ENCODE data around the gene GLRA3. TPM values are rescaled to one million over a fixed set of nuclear protein-coding genes. Genes with fewer than 3 reads are reported as not detected.

The GLRA3 gene
- total and polyA plus RNA-seq, 2 of the 8 experiments (the other 6 are each of a cell fraction or from before 2014, with no cell fraction given), result 0.02 TPM; not detected in 1

GRCh38 chr4:174646326-174646725 lies 182.7 kb downstream of the GLRA3 start:
- no peak overlapping the region for H3K4me2 ChIP-seq (ENCODE audit: insufficient read depth in 1 of 2, low read depth in 2 of 2, low read length in 2 of 2)
- WGBS, 2 experiments (ENCODE audit: extremely low coverage in 1 of 2, insufficient coverage in 1 of 2, insufficient read length in 1 of 2, insufficient replicate concordance in 2 of 2, low coverage in 1 of 2, low lambda C conversion rate in 2 of 2, missing lambda C conversion rate in 1 of 2), result 82% methylated on average over 1 of the region's 1 CpG; no CpG with 5 or more reads in 1 of the 2 experiments

More at GRCh38 chr4:174646326-174646725, 182.7 kb downstream of the GLRA3 start:
- H3K9ac ChIP-seq (replicated peaks in 1 of 4; ENCODE audit: extremely low read depth in 1 of 4, low read depth in 3 of 4, low read length in 3 of 4), result no peak overlapping the region
- POLR2A ChIA-PET (ENCODE audit: partially characterized antibody), result interaction anchor here (1.5 kb wide), 1 partner anchor 11 kb away, joined by 3 read pairs; no protein-coding TSS in a partner anchor
- no peaks in the 10 kb centered on the region for H3K4me1 ChIP-seq (replicated peaks in 1 of 4; ENCODE audit: control insufficient read depth in 3 of 4, insufficient read depth in 4 of 4, low read length in 3 of 4)
- no peak overlapping the region for H2AK5ac ChIP-seq (ENCODE audit: low read depth, low read length)
- H3K18ac ChIP-seq (ENCODE audit: extremely low read depth, low read length), result no peak overlapping the region
- H3K56ac ChIP-seq (replicated peaks; ENCODE audit: insufficient read length, low read depth, low read length), result no peak overlapping the region
- H3K23me2 ChIP-seq (ENCODE audit: low read depth, low read length), result no peaks in the 10 kb centered on the region
- no peak overlapping the region for H4K5ac ChIP-seq (ENCODE audit: insufficient read length, low read depth, low read length)
- H3K27ac ChIP-seq (ENCODE audit: low read depth, low read length), result no peak overlapping the region; the same call in 1 of the 2 replicates
- H2AFZ ChIP-seq (ENCODE audit: low read length), result no peak overlapping the region
- H3K36me3 ChIP-seq (ENCODE audit: control insufficient read depth in 2 of 4, insufficient read depth in 4 of 4, low read length in 3 of 4), result no peaks in the 10 kb centered on the region
- FAIRE-seq (no peak), DNase-seq (ENCODE audit: low read depth in 1 of 2, low spot score in 2 of 2) (no peak)
- H3K27me3 ChIP-seq (replicated peaks in 1 of 4; ENCODE audit: control insufficient read depth in 3 of 4, extremely low read depth in 1 of 4, insufficient read depth in 3 of 4, low read length in 3 of 4), result no peaks in the 10 kb centered on the region
- no peaks in the 10 kb centered on the region for H4K20me1 ChIP-seq (replicated peaks in 1 of 2; ENCODE audit: control insufficient read depth in 1 of 2, insufficient read depth in 2 of 2, low read length in 2 of 2)
- H3K23ac ChIP-seq (ENCODE audit: insufficient read length), result no peak overlapping the region
- H3K14ac ChIP-seq (ENCODE audit: insufficient read length), result no peak overlapping the region
- H2BK120ac ChIP-seq (replicated peaks; ENCODE audit: low read depth, low read length), result no peak overlapping the region
- no peak overlapping the region for H3K4ac ChIP-seq (replicated peaks; ENCODE audit: insufficient read length, low read depth, low read length)
- H3K79me2 ChIP-seq (ENCODE audit: control insufficient read depth in 1 of 2, insufficient read depth in 2 of 2, low read length in 2 of 2), result no peaks in the 10 kb centered on the region
- no peaks in the 10 kb centered on the region for H3K9me3 ChIP-seq (ENCODE audit: insufficient read depth in 2 of 2, low read depth in 1 of 2, low read length in 1 of 2)
- no peak overlapping the region for H3K4me3 ChIP-seq (ENCODE audit: extremely low read depth in 1 of 4, insufficient read depth in 2 of 4, low read depth in 3 of 4, low read length in 4 of 4)
- H2BK20ac ChIP-seq (ENCODE audit: low read length), result no peak overlapping the region
- no peak overlapping the region for H2BK5ac ChIP-seq (ENCODE audit: low read depth, low read length)
- no peak overlapping the region for H4K91ac ChIP-seq (replicated peaks; ENCODE audit: insufficient read length, low read length)
- no peak overlapping the region for H2BK12ac ChIP-seq (ENCODE audit: low read depth, low read length)
- no peak overlapping the region for H2BK15ac ChIP-seq (ENCODE audit: low read length)
- TF ChIP-seq SIN3A (conservative IDR thresholded peaks at IDR 0.05 in 1 of 2, IDR thresholded peaks at IDR 0.05 in 1 of 2; ENCODE audit: low read depth in 1 of 2, low read length in 2 of 2) (no peak), JUN (IDR thresholded peaks at IDR 0.05; ENCODE audit: low read depth, low read length) (no peak), CHD1 (IDR thresholded peaks at IDR 0.05; ENCODE audit: low read depth, low read length) (no peak), RNF2 (IDR thresholded peaks at IDR 0.05; ENCODE audit: borderline replicate concordance, low read depth, low read length, missing control alignments, poor library complexity, severe bottlenecking) (no peak), SP2 (IDR thresholded peaks at IDR 0.05; ENCODE audit: low read length) (no peak), SP1 (IDR thresholded peaks at IDR 0.05; ENCODE audit: low read depth, low read length) (no peak), CEBPB (IDR thresholded peaks at IDR 0.05; ENCODE audit: low read depth, low read length) (no peak), KDM1A (IDR thresholded peaks at IDR 0.05; ENCODE audit: borderline replicate concordance, low read length) (no peak), SP4 (IDR thresholded peaks at IDR 0.05; ENCODE audit: low read length) (no peak), KDM5A (IDR thresholded peaks at IDR 0.05; ENCODE audit: low read length) (no peak), MAX (IDR thresholded peaks at IDR 0.05) (no peak), TAF1 (IDR thresholded peaks at IDR 0.05; ENCODE audit: low read depth, low read length) (no peak), HDAC2 (IDR thresholded peaks at IDR 0.05; ENCODE audit: borderline replicate concordance in 1 of 2, low read depth in 2 of 2, low read length in 2 of 2) (no peak)
- TF ChIP-seq, protein P1, sequence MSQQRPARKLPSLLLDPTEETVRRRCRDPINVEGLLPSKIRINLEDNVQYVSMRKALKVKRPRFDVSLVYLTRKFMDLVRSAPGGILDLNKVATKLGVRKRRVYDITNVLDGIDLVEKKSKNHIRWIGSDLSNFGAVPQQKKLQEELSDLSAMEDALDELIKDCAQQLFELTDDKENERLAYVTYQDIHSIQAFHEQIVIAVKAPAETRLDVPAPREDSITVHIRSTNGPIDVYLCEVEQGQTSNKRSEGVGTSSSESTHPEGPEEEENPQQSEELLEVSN (IDR thresholded peaks at IDR 0.05), result no peak
- H4K8ac ChIP-seq (ENCODE audit: extremely low read depth, insufficient read depth, low read length), result no peak overlapping the region
- CTCF ChIA-PET (ENCODE audit: partially characterized antibody), result no interaction called here
- no peaks in the 10 kb centered on the region for H3K79me1 ChIP-seq (ENCODE audit: low read depth, low read length)

Data from H1 (cell line).